CD14-positive monocyte (primary cell): ENCODE data around the gene BTG2. TPM values are rescaled to one million over a fixed set of nuclear protein-coding genes. Genes with fewer than 3 reads are reported as not detected.

Experiments
- DNase-seq, 3 donors: peaks; one replicate each; pipeline ENCODE4 v3.0.0-alpha.2; 2011 to 2022
- H2AFZ ChIP-seq: 2 replicates; pipeline ENCODE4 v1.6.0; 2012; ENCODE audit warnings: mild to moderate bottlenecking, low read depth, low read length, inconsistent platforms; ENCODE audit not compliant: insufficient read depth, poor library complexity, severe bottlenecking
- H3K27ac ChIP-seq, 2 donors: 1 replicate in 1 of 2; 2 replicates in 1 of 2; pipeline ENCODE4 v1.5.1; 2012 to 2013; ENCODE audit warnings: low read length in 2 of 2, control low read depth in 1 of 2, inconsistent platforms in 1 of 2, low read depth in 1 of 2, mild to moderate bottlenecking in 1 of 2
- H3K27me3 ChIP-seq, 2 donors: one replicate each; pipeline versions ENCODE4 v1.6.0 to v1.6.1; 2011 to 2013; ENCODE audit warnings: low read length in 2 of 2; ENCODE audit not compliant: control insufficient read depth in 2 of 2, insufficient read depth in 2 of 2
- H3K36me3 ChIP-seq, 2 donors: replicated peaks in 1 of 2; 1 replicate in 1 of 2; 2 replicates in 1 of 2; pipeline versions ENCODE4 v1.5.1 to v1.6.1; 2012 to 2013; ENCODE audit warnings: low read length in 2 of 2, control low read depth in 1 of 2, inconsistent platforms in 1 of 2, mild to moderate bottlenecking in 1 of 2; ENCODE audit not compliant: insufficient read depth in 2 of 2, control insufficient read depth in 1 of 2
- H3K4me1 ChIP-seq, 2 donors: 1 replicate in 1 of 2; 2 replicates in 1 of 2; pipeline versions ENCODE4 v1.5.1 to v1.6.1; 2012 to 2013; ENCODE audit warnings: low read length in 2 of 2, control low read depth in 1 of 2, inconsistent platforms in 1 of 2, mild to moderate bottlenecking in 1 of 2, moderate library complexity in 1 of 2; ENCODE audit not compliant: insufficient read depth in 2 of 2, control insufficient read depth in 1 of 2
- H3K4me2 ChIP-seq: replicated peaks from 2 replicates; pipeline ENCODE3; 2012; ENCODE audit warnings: low read length, moderate library complexity, mild to moderate bottlenecking; ENCODE audit not compliant: poor library complexity, severe bottlenecking; ENCODE audit errors: extremely low read depth
- H3K4me3 ChIP-seq, 3 experiments: fragments of 200-600 bp in 1 of 3; sonication (generic) in 1 of 3; replicated peaks in 1 of 3; 1 replicate in 2 of 3; 2 replicates in 1 of 3; pipeline ENCODE4 v1.5.1; 2011 to 2013; ENCODE audit warnings: low read length in 3 of 3, mild to moderate bottlenecking in 3 of 3, control low read depth in 2 of 3, low read depth in 2 of 3, inconsistent platforms in 1 of 3, moderate library complexity in 1 of 3
- H3K79me2 ChIP-seq: 2 replicates; pipeline ENCODE4 v1.6.0; 2012; ENCODE audit warnings: mild to moderate bottlenecking, control low read depth, inconsistent platforms, low read length, moderate library complexity; ENCODE audit not compliant: insufficient read depth
- H3K9ac ChIP-seq: 2 replicates; pipeline ENCODE4 v1.6.0; 2017; ENCODE audit warnings: low read length, mild to moderate bottlenecking; ENCODE audit not compliant: insufficient read depth, poor library complexity, severe bottlenecking
- H3K9me3 ChIP-seq, 2 donors: replicated peaks in 1 of 2; 1 replicate in 1 of 2; 2 replicates in 1 of 2; pipeline versions ENCODE4 v1.5.1 to v1.6.1; 2012 to 2013; ENCODE audit warnings: low read length in 2 of 2, control low read depth in 1 of 2; ENCODE audit not compliant: control insufficient read depth in 1 of 2, insufficient read depth in 1 of 2
- H4K20me1 ChIP-seq: 2 replicates; pipeline ENCODE4 v1.6.0; 2012; ENCODE audit warnings: mild to moderate bottlenecking, low read length, control low read depth, moderate library complexity; ENCODE audit not compliant: insufficient read depth
- H3K27ac Mint-ChIP-seq, 7 donors: one replicate each; pipeline ENCODE4 v1.8.0; 2020; ENCODE audit warnings: mild to moderate bottlenecking in 7 of 7, mixed read lengths in 7 of 7, moderate library complexity in 6 of 7, inconsistent platforms in 2 of 7
- H3K27me3 Mint-ChIP-seq, 3 donors: one replicate each; pipeline ENCODE4 v1.8.0; 2021 to 2022; ENCODE audit warnings: low read depth in 3 of 3, mild to moderate bottlenecking in 3 of 3, mixed read lengths in 3 of 3, moderate library complexity in 3 of 3, inconsistent platforms in 1 of 3
- H3K36me3 Mint-ChIP-seq, 2 donors: one replicate each; pipeline ENCODE4 v1.8.0; 2020; ENCODE audit warnings: mixed read lengths in 2 of 2, inconsistent platforms in 1 of 2, mild to moderate bottlenecking in 1 of 2
- H3K4me1 Mint-ChIP-seq: one replicate; pipeline ENCODE4 v1.8.0; 2020; ENCODE audit warnings: mild to moderate bottlenecking, mixed read lengths
- H3K4me3 Mint-ChIP-seq, 2 donors: one replicate each; pipeline ENCODE4 v1.8.0; 2020; ENCODE audit warnings: mild to moderate bottlenecking in 2 of 2, mixed read lengths in 2 of 2, moderate library complexity in 1 of 2
- H3K9me3 Mint-ChIP-seq, 7 donors: one replicate each; pipeline ENCODE4 v1.8.0; 2020 to 2022; ENCODE audit warnings: mixed read lengths in 7 of 7, mild to moderate bottlenecking in 6 of 7, moderate library complexity in 6 of 7, inconsistent platforms in 2 of 7
- CTCF ChIP-seq: fragments of 200-600 bp; IDR thresholded peaks from one replicate; pipeline ENCODE4 v1.8.0; 2022; ENCODE audit warnings: antibody characterized with exemption, mild to moderate bottlenecking
- WGBS: methylation state at CpG from one replicate; pipeline ENCODE4 v1.1.5; 2013; ENCODE audit warnings: missing lambda C conversion rate; ENCODE audit not compliant: insufficient coverage; 5-methylcytosine and 5-hydroxymethylcytosine counted together
- intact Hi-C, 2 donors: fragments of 100-400 bp; cut with micrococcal nuclease; formaldehyde crosslinking; loops; one replicate each; pipeline versions ENCODE4 v1.15.0 to v1.15.1; 2023
- polyA plus RNA-seq, 3 donors: library from polyadenylated mRNA; depleted of rRNA in 1 of 3; unstranded in 2 of 3; stranded (reverse) in 1 of 3; fragments of 300-500 nt in 2 of 3; fragments of >200 nt in 1 of 3; fragmentation: Illumina TruSeq in 2 of 3; gene quantifications; 1 replicate in 2 of 3; 2 replicates in 1 of 3; pipeline ENCODE4 v1.2.3, GENCODE V29; 2012 to 2021

BTG2 gene
- polyA plus RNA-seq, 3 donors: 293 to 539 (median 483) TPM

- no peak overlapping the region for H2AFZ ChIP-seq
- H3K4me1 Mint-ChIP-seq: peaks cover 46% of the 10 kb centered on the region
- WGBS: 98% methylated on average over 6 of the region's 7 CpGs
- H3K9me3 ChIP-seq: no peaks in the 10 kb centered on the region
- TF ChIP-seq CTCF: no peak
- H3K9ac ChIP-seq: no peak overlapping the region
- no peaks in the 10 kb centered on the region for H3K9me3 Mint-ChIP-seq
- peak overlapping the region in 2 of 7 donors; percentile 4 to 94 for H3K27ac Mint-ChIP-seq
- H3K36me3 ChIP-seq: no peaks in the 10 kb centered on the region
- H3K27ac ChIP-seq: no peak overlapping the region
- peaks cover 0 to 6% (median 0%) of the 10 kb centered on the region in 3 donors for H3K27me3 Mint-ChIP-seq
- no peaks in the 10 kb centered on the region for H4K20me1 ChIP-seq
- H3K4me3 Mint-ChIP-seq: no peak overlapping the region
- H3K79me2 ChIP-seq: peaks cover 5% of the 10 kb centered on the region
- DNase-seq: no peak
- no peaks in the 10 kb centered on the region for H3K36me3 Mint-ChIP-seq
- no peaks in the 10 kb centered on the region for H3K27me3 ChIP-seq
- no peak overlapping the region for H3K4me2 ChIP-seq
- H3K4me1 ChIP-seq: peaks cover 45 to 54% of the 10 kb centered on the region in 2 donors
- intact Hi-C loops: loop anchor here in 1 of 2 donors (5.0 kb wide), 1 partner anchor 41 kb away; no protein-coding TSS in a partner anchor
- no peak overlapping the region for H3K4me3 ChIP-seq
These were observed 23.4 kb downstream of the BTG2 start for GRCh38 chr1:203328714-203329122.

- H4K20me1 ChIP-seq: no peaks in the 10 kb centered on the region
- H3K36me3 ChIP-seq: no peaks in the 10 kb centered on the region
- H3K27ac ChIP-seq: no peak overlapping the region
- H3K9ac ChIP-seq: no peak overlapping the region
- intact Hi-C loops: no loop called here
- peak in 1 of 3 donors; percentile 28 for DNase-seq
- peaks cover 5% of the 10 kb centered on the region for H3K79me2 ChIP-seq
- H3K9me3 ChIP-seq: no peaks in the 10 kb centered on the region
- H3K4me3 ChIP-seq: no peak overlapping the region
- H3K4me3 Mint-ChIP-seq: no peak overlapping the region
- WGBS: no CpG with 5 or more reads among the region's 1 CpG
- no peaks in the 10 kb centered on the region for H3K9me3 Mint-ChIP-seq
- H3K27me3 Mint-ChIP-seq: peaks cover 0 to 6% (median 1%) of the 10 kb centered on the region in 3 donors
- no peak overlapping the region for H2AFZ ChIP-seq
- H3K4me1 Mint-ChIP-seq: peaks cover 25% of the 10 kb centered on the region
- H3K36me3 Mint-ChIP-seq: no peaks in the 10 kb centered on the region
- H3K27ac Mint-ChIP-seq: no peak overlapping the region
- TF ChIP-seq CTCF: no peak
- H3K4me1 ChIP-seq: peaks cover 20 to 29% of the 10 kb centered on the region in 2 donors
- no peaks in the 10 kb centered on the region for H3K27me3 ChIP-seq
- no peak overlapping the region for H3K4me2 ChIP-seq
These were observed 25.9 kb downstream of the BTG2 start for GRCh38 chr1:203331224-203331623.
